K562 (cell line): ENCODE results near the gene LRRC74B. TPM values are rescaled to one million over a fixed set of nuclear protein-coding genes. Genes with fewer than 3 reads are reported as not detected.

Experiments used
- ATAC-seq: fragments of 200-7000 bp; cut with Tn5 transposase; 3 replicates; pipeline ENCODE4 v1.9.1; 2020; ENCODE audit warnings: moderate library complexity
- BruUV-seq: library from RNA; stranded (reverse); fragments of 400-500 nt; replicated peaks from 2 replicates; lab custom pipeline; 2021; lab: Mats Ljungman, UMichigan
- CTCF ChIA-PET: fragments of 300-600 bp; formaldehyde crosslinking; extraction: SDS; loops from one replicate; lab custom pipeline; 2021; ENCODE audit warnings: low intra/inter-chr PET ratio; lab: Yijun Ruan, JAX
- POLR2A ChIA-PET: fragments of 300-600, 350-650 bp; sonication (Branson Sonifier 250); formaldehyde crosslinking; extraction: SDS; loops from one replicate; lab custom pipeline; 2021; ENCODE audit warnings: antibody characterized with exemption, inconsistent platforms; lab: Yijun Ruan, JAX
- DNase-seq, 4 experiments: peaks; one replicate each; pipeline versions ENCODE4 v3.0.0 to v3.0.0-alpha.2; 2011 to 2018; ENCODE audit warnings: low spot score in 3 of 4, mixed read lengths in 3 of 4; ENCODE audit errors: extremely low read depth in 1 of 4
- FAIRE-seq: peaks from 2 replicates; lab custom pipeline; 2011; peaks lifted over from hg19 to GRCh38; lab: Jason Lieb, UNC
- H2AFZ ChIP-seq: 2 replicates; pipeline ENCODE4 v1.6.0; 2011; ENCODE audit warnings: low read depth, low read length, control low read depth, inconsistent platforms
- H3K27ac ChIP-seq: fragments of 200-600 bp; 3 replicates; pipeline ENCODE4 v1.8.0; 2011; ENCODE audit warnings: low read depth, mild to moderate bottlenecking, control low read depth, inconsistent platforms, low read length, moderate library complexity, mixed read lengths; ENCODE audit errors: extremely low read depth
- H3K27me3 ChIP-seq, 2 experiments: fragments of 300-600 bp in 1 of 2; 2 replicates in 1 of 2; 3 replicates in 1 of 2; pipeline versions ENCODE4 v1.6.0 to v1.8.0; 2011; ENCODE audit warnings: inconsistent platforms in 2 of 2, low read length in 2 of 2, mild to moderate bottlenecking in 1 of 2, mixed read lengths in 1 of 2, moderate library complexity in 1 of 2; ENCODE audit not compliant: control insufficient read depth in 2 of 2, insufficient read depth in 2 of 2
- H3K36me3 ChIP-seq: fragments of 300-600 bp; 3 replicates; pipeline ENCODE4 v1.8.0; 2011; ENCODE audit warnings: mild to moderate bottlenecking, low read length, inconsistent platforms; ENCODE audit not compliant: control insufficient read depth, insufficient read depth
- H3K4me1 ChIP-seq, 2 experiments: fragments of 200-600 bp in 1 of 2; replicated peaks in 1 of 2; 2 replicates in 1 of 2; 3 replicates in 1 of 2; pipeline versions ENCODE4 v1.5.1 to v1.8.0; 2011; ENCODE audit warnings: inconsistent platforms in 2 of 2, low read length in 2 of 2, mild to moderate bottlenecking in 1 of 2, mixed read lengths in 1 of 2, moderate library complexity in 1 of 2; ENCODE audit not compliant: control insufficient read depth in 2 of 2, insufficient read depth in 2 of 2
- H3K4me2 ChIP-seq: 2 replicates; pipeline ENCODE4 v1.6.1; 2011; ENCODE audit warnings: low read length, control low read depth, inconsistent platforms, mixed read lengths; ENCODE audit not compliant: insufficient read depth
- H3K4me3 ChIP-seq: fragments of 200-600 bp; sonication (generic), shearing (Covaris generic); 2 replicates; pipeline ENCODE4 v1.5.1; 2016; ENCODE audit warnings: control low read depth, inconsistent platforms
- H3K79me2 ChIP-seq: fragments of 200-600 bp; 3 replicates; pipeline ENCODE4 v1.8.0; 2011; ENCODE audit warnings: low read length, inconsistent platforms; ENCODE audit not compliant: control insufficient read depth, insufficient read depth
- H3K9ac ChIP-seq, 2 experiments: 2 replicates each; pipeline versions ENCODE4 v1.6.0 to v1.6.1; 2011; ENCODE audit warnings: low read depth in 2 of 2, low read length in 2 of 2, control low read depth in 1 of 2, inconsistent platforms in 1 of 2, mild to moderate bottlenecking in 1 of 2, mixed read lengths in 1 of 2; ENCODE audit not compliant: insufficient read depth in 1 of 2
- H3K9me1 ChIP-seq: one replicate; pipeline ENCODE4 v1.6.0; 2011; ENCODE audit warnings: inconsistent platforms, mild to moderate bottlenecking, low read length, moderate library complexity; ENCODE audit not compliant: control insufficient read depth, insufficient read depth
- H3K9me3 ChIP-seq: replicated peaks from 2 replicates; pipeline ENCODE4 v1.5.1; 2011; ENCODE audit warnings: low read depth, low read length, inconsistent platforms; ENCODE audit not compliant: control insufficient read depth, insufficient read depth
- H4K20me1 ChIP-seq: replicated peaks from 2 replicates; pipeline ENCODE4 v1.6.1; 2011; ENCODE audit warnings: low read length, inconsistent platforms, mixed read lengths; ENCODE audit not compliant: control insufficient read depth, insufficient read depth
- ATF1 ChIP-seq, 2 experiments: fragments of 450-650 bp in 1 of 2; IDR thresholded peaks; 2 replicates each; pipeline ENCODE4 v1.6.1; 2016; ENCODE audit warnings: missing compliant biosample characterization in 1 of 2, missing genetic modification characterization in 1 of 2
- BMI1 ChIP-seq: fragments of 150-350 bp; IDR thresholded peaks from 2 replicates; pipeline ENCODE4 v1.6.1; 2014; ENCODE audit warnings: low read length
- DPF2 ChIP-seq: fragments of 450-650 bp; IDR thresholded peaks from 2 replicates; pipeline ENCODE4 v1.6.1; 2016
- HDAC2 ChIP-seq: fragments of 450-650 bp; IDR thresholded peaks from 2 replicates; pipeline ENCODE4 v1.6.1; 2016; ENCODE audit warnings: mild to moderate bottlenecking
- KAT8 ChIP-seq: fragments of 450-650 bp; IDR thresholded peaks from 2 replicates; pipeline ENCODE4 v1.6.1; 2016; ENCODE audit warnings: low read depth, mild to moderate bottlenecking
- MBD2 ChIP-seq: sonication (generic); IDR thresholded peaks from 2 replicates; pipeline ENCODE4 v1.6.1; 2016; ENCODE audit warnings: low read depth, borderline replicate concordance
- MYC ChIP-seq, 2 experiments: fragments of 250-450 bp in 1 of 2; sonication (Bioruptor Pico) in 1 of 2; IDR thresholded peaks; 2 replicates each; pipeline versions ENCODE4 v1.5.1 to v1.6.1; 2012 to 2021; ENCODE audit warnings: low read depth in 2 of 2, borderline replicate concordance in 1 of 2, improper control_type of control experiment in 1 of 2, low read length in 1 of 2, mild to moderate bottlenecking in 1 of 2, moderate library complexity in 1 of 2
- NFIX ChIP-seq: fragments of 250-450 bp; sonication (Bioruptor Pico); IDR thresholded peaks from 2 replicates; pipeline ENCODE4 v1.4.0; 2020; ENCODE audit warnings: low read depth, mild to moderate bottlenecking, moderate library complexity
- POLR2A ChIP-seq: fragments of 450-650 bp; conservative IDR thresholded peaks from 2 replicates; pipeline ENCODE4 v1.6.1; 2016
- RBM25 ChIP-seq: fragments of 200-400 bp; formaldehyde crosslinking; IDR thresholded peaks from 2 replicates; pipeline ENCODE4 v1.6.1; 2018; ENCODE audit warnings: low read length, low read depth, moderate library complexity; ENCODE audit not compliant: severe bottlenecking
- SIX5 ChIP-seq, 2 experiments: IDR thresholded peaks; 2 replicates each; pipeline ENCODE4 v1.6.1; 2011; ENCODE audit warnings: low read length in 2 of 2, borderline replicate concordance in 1 of 2, low read depth in 1 of 2, mild to moderate bottlenecking in 1 of 2, moderate library complexity in 1 of 2; ENCODE audit not compliant: insufficient read depth in 1 of 2
- ZNF408 ChIP-seq: fragments of 250-450 bp; sonication (Bioruptor Pico); IDR thresholded peaks from 2 replicates; pipeline ENCODE4 v1.4.0; 2020; ENCODE audit warnings: low read depth, mild to moderate bottlenecking, moderate library complexity
- WGBS: fragments of 100-300 bp; shearing (Covaris generic); methylation state at CpG from one replicate; pipeline ENCODE4 v1.1.6; 2016; ENCODE audit warnings: low coverage, mixed read lengths; ENCODE audit not compliant: insufficient coverage; ENCODE audit errors: missing lambda C conversion rate; 5-methylcytosine and 5-hydroxymethylcytosine counted together
- in situ Hi-C: fragments of 300-500 bp; cut with MboI; formaldehyde crosslinking; loops from 4 replicates; pipeline ENCODE4 v1.15.0; 2018; ENCODE audit warnings: inconsistent platforms, mixed read lengths
- intact Hi-C: fragments of 100-400 bp; cut with micrococcal nuclease; formaldehyde crosslinking; loops from 2 replicates; pipeline ENCODE4 v1.14.2; 2022
- polyA plus RNA-seq, 8 experiments: library from polyadenylated mRNA; depleted of rRNA in 4 of 8; stranded (reverse) in 5 of 8; unstranded in 3 of 8; fragments of >200 nt; fragmentation: Nextera tagmentation in 2 of 8; fragmentation: Illumina TruSeq in 1 of 8; extraction: Ambion mirVana in 2 of 8; extraction: Trizol in 1 of 8; gene quantifications; 2 replicates each; pipeline versions ENCODE4 v1.2.1 to v1.2.3, GENCODE V29; 2011 to 2014; ENCODE audit warnings: inconsistent platforms in 1 of 8, missing spikeins in 1 of 8
- total RNA-seq, 7 experiments: library from RNA; depleted of rRNA in 6 of 7; stranded (reverse); fragments of >200 nt in 6 of 7; fragmentation: Illumina TruSeq in 2 of 7; extraction: Trizol in 2 of 7; gene quantifications; 2 replicates each; pipeline versions ENCODE4 v1.2.1 to v1.2.3, GENCODE V29; 2011 to 2021; ENCODE audit warnings: low replicate concordance in 1 of 7
- TF ChIP-seq, protein P1 (sequence below): fragments of 200-800 bp; sonication (Bioruptor generic); IDR thresholded peaks from 2 replicates; pipeline ENCODE4 v1.6.1; 2017; ENCODE audit warnings: missing genetic modification characterization, missing compliant biosample characterization

Gene LRRC74B
- total and polyA plus RNA-seq, 9 of the 15 experiments (the other 6 are each of a cell fraction or from before 2014, with no cell fraction given), result not detected

DNA sequence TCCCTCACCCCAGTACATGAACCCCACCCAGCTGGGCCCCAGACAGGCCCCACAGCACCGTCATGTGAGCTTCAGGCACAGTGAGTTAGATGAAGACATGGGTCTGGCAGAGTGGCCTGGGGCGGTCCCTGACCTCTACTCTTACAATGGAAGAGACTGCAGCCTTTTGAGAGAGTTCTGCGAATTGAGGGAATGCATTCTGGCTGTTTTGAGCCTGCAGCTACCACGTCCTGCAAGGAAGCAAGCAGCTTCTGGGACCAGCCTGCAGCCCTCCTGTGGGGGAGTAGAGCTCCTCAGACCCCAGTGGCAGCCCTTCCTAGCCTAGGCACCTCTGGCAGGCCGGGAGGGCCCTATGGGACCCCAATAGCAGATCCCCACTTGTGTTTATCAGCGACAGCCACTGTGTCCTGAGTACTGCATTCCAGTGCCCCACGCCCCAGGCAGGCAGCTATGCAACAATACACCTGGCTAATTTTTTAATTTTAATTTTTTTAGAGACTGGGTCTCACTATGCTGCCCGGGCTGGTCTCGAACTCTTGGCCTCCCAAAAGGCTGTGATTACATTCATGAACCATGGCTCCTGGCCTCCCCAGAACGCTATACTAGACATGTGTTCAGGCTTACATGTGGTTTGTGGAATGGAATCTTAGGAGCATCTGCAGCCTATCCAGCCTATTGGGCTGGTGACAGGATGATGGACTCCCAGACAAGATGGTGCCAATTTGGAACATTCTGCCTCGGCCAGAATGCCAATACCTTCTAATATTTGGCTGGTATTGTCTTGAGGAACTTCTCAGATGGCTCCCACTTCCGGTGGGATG, 12.7 kb upstream of the LRRC74B start:
- POLR2A ChIA-PET, result interaction anchor here (0.5 to 10.2 kb wide), 12 partner anchors 10 to 870 kb away, joined by 3 to 120 read pairs (median 4); partner anchors contain the start of genes LRRC74B, LZTR1 and P2RX6
- intact Hi-C loops (no loop called here), in situ Hi-C loops (no loop called here)
- peaks cover 26% of the 10 kb centered on the region for H4K20me1 ChIP-seq
- peaks cover 9 to 50% of the 10 kb centered on the region in 2 experiments for H3K4me1 ChIP-seq
- H3K36me3 ChIP-seq, result no peaks in the 10 kb centered on the region
- CTCF ChIA-PET, result no interaction called here
- peaks cover 37 to 53% of the 10 kb centered on the region in 2 experiments; a peak in 4 of 5 replicates for H3K27me3 ChIP-seq
- 26% methylated on average over 12 of the region's 12 CpGs for WGBS
- peaks cover 4% of the 10 kb centered on the region for H3K9me1 ChIP-seq
- peak overlapping the region in 1 of 2 experiments; percentile 0; a peak in 1 of 4 replicates for H3K9ac ChIP-seq
- no peak overlapping the region for H3K4me2 ChIP-seq
- H2AFZ ChIP-seq, result peak overlapping the region; percentile 14
- no peak overlapping the region for H3K4me3 ChIP-seq
- no TSS peak for BruUV-seq
- no peaks in the 10 kb centered on the region for H3K79me2 ChIP-seq
- DNase-seq (no peak), ATAC-seq (peak; percentile 11), FAIRE-seq (no peak)
- H3K27ac ChIP-seq, result no peak overlapping the region
- H3K9me3 ChIP-seq, result no peaks in the 10 kb centered on the region
- TF ChIP-seq NFIX (CRISPR knock-in tag), result no peak
- TF ChIP-seq ATF1 (CRISPR knock-in tag; IDR thresholded peaks at IDR 0.05), result peak; percentile 12; the same call in 1 of the 2 replicates
- no peak for TF ChIP-seq ATF1 (tag; IDR thresholded peaks at IDR 0.05)
- TF ChIP-seq, protein P1, sequence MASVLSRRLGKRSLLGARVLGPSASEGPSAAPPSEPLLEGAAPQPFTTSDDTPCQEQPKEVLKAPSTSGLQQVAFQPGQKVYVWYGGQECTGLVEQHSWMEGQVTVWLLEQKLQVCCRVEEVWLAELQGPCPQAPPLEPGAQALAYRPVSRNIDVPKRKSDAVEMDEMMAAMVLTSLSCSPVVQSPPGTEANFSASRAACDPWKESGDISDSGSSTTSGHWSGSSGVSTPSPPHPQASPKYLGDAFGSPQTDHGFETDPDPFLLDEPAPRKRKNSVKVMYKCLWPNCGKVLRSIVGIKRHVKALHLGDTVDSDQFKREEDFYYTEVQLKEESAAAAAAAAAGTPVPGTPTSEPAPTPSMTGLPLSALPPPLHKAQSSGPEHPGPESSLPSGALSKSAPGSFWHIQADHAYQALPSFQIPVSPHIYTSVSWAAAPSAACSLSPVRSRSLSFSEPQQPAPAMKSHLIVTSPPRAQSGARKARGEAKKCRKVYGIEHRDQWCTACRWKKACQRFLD (CRISPR knock-in tag), result no peak
- TF ChIP-seq HDAC2, result no peak
- no peak for TF ChIP-seq DPF2
- no peak for TF ChIP-seq KAT8
- TF ChIP-seq POLR2A, result no peak
- no peak for TF ChIP-seq RBM25
- no peak for TF ChIP-seq BMI1
- 0 out of 2 replicates have a peak, but pooled peaks have one; percentile 53 for TF ChIP-seq ZNF408 (CRISPR knock-in tag)
- no peak for TF ChIP-seq SIX5 (IDR thresholded peaks at IDR 0.05; ENCODE audit: borderline replicate concordance in 1 of 2, insufficient read depth in 1 of 2, low read depth in 1 of 2, low read length in 2 of 2)
- TF ChIP-seq MBD2, result no peak
- TF ChIP-seq MYC (IDR thresholded peaks at IDR 0.05; ENCODE audit: low read depth, low read length), result no peak
- peak; percentile 41; the same call in 1 of the 2 replicates for TF ChIP-seq MYC (CRISPR knock-in tag; IDR thresholded peaks at IDR 0.05; ENCODE audit: borderline replicate concordance, low read depth)
